ENCODE data around the gene PPTC7. TPM values are rescaled to one million over a fixed set of nuclear protein-coding genes. Genes with fewer than 3 reads are reported as not detected.
A peak's percentile ranks its signal among the peaks of the same experiment; 100 is the strongest.

Gene PPTC7
- total and polyA plus RNA-seq, 2 of the 13 experiments (the other 11 are each of a cell fraction or from before 2014, with no cell fraction given) = 4.8 to 12.3 TPM

GRCh38 chr12:110613771-110614684, 30.9 kb upstream of the PPTC7 start, which contains the start of gene TCTN1 (continued):
- TF ChIP-seq ZNF577 (CRISPR knock-in tag; IDR thresholded peaks at IDR 0.05; ENCODE audit: borderline replicate concordance, low read depth) = no peak
- no peak for TF ChIP-seq PAF1 (CRISPR knock-in tag; IDR thresholded peaks at IDR 0.05)
- peak; percentile 87 for TF ChIP-seq HDAC1 (CRISPR knock-in tag; IDR thresholded peaks at IDR 0.05)
- TF ChIP-seq AGO2 (optimal IDR thresholded peaks at IDR 0.05; ENCODE audit: low read depth, low read length) = no peak
- TF ChIP-seq SUZ12 (IDR thresholded peaks at IDR 0.05; ENCODE audit: low read depth, low read length) = peak; percentile 61
- peak; percentile 78 for TF ChIP-seq KDM5B (CRISPR knock-in tag; IDR thresholded peaks at IDR 0.05; ENCODE audit: borderline replicate concordance)
- TF ChIP-seq ZC3H13 (CRISPR knock-in tag; IDR thresholded peaks at IDR 0.05) = peak; percentile 31
- TF ChIP-seq ZNF576 (CRISPR knock-in tag; IDR thresholded peaks at IDR 0.05) = no peak
- TF ChIP-seq MATR3 (CRISPR knock-in tag; IDR thresholded peaks at IDR 0.05) = no peak
- peak; percentile 42; the same call in 1 of the 2 replicates for TF ChIP-seq NR2C2 (CRISPR knock-in tag; IDR thresholded peaks at IDR 0.05; ENCODE audit: borderline replicate concordance)
- no peak for TF ChIP-seq SOX6 (IDR thresholded peaks at IDR 0.05)
- 0 out of 2 replicates have a peak, but pooled peaks have one; percentile 21 for TF ChIP-seq SOX6 (CRISPR knock-in tag; IDR thresholded peaks at IDR 0.05)
- TF ChIP-seq, protein P1, sequence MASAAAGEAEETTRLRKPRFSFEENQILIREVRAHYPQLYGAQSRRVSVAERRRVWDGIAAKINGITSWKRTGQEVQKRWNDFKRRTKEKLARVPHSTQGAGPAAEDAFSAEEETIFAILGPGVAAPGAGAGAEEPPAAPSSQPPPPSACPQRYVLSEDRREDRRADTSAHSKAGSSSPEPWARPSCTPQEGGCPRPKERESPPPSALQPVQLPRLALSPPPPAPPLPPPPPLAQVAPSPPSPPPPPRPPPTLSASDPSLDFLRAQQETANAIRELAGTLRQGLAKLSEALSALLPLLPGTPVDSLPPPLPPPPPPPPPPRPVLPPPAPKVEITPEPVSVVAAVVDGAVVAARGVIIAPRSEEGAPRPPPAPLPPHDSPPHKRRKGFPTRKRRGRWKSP (CRISPR knock-in tag; IDR thresholded peaks at IDR 0.05) = peak; percentile 79; the same call in 1 of the 2 replicates
- TF ChIP-seq ZNF687 (CRISPR knock-in tag; IDR thresholded peaks at IDR 0.05) = peak; percentile 99
- TF ChIP-seq, protein P2, sequence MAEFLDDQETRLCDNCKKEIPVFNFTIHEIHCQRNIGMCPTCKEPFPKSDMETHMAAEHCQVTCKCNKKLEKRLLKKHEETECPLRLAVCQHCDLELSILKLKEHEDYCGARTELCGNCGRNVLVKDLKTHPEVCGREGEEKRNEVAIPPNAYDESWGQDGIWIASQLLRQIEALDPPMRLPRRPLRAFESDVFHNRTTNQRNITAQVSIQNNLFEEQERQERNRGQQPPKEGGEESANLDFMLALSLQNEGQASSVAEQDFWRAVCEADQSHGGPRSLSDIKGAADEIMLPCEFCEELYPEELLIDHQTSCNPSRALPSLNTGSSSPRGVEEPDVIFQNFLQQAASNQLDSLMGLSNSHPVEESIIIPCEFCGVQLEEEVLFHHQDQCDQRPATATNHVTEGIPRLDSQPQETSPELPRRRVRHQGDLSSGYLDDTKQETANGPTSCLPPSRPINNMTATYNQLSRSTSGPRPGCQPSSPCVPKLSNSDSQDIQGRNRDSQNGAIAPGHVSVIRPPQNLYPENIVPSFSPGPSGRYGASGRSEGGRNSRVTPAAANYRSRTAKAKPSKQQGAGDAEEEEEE (CRISPR knock-in tag; IDR thresholded peaks at IDR 0.05; ENCODE audit: borderline replicate concordance) = no peak
- TF ChIP-seq ZNF549 (CRISPR knock-in tag; IDR thresholded peaks at IDR 0.05) = no peak
- no peak for TF ChIP-seq ARID5B (CRISPR knock-in tag; IDR thresholded peaks at IDR 0.05)
